Endothelial cell of hepatic sinusoid (primary cell): ENCODE results near the gene CD2BP2.

Source experiments
- in situ Hi-C: cut with HindIII; loops from 2 replicates; pipeline ENCODE4 v1.10.0; 2017; ENCODE audit warnings: low sequenced_read_pairs

The CD2BP2 gene

GRCh38 chr16:30365200-30365599 lies 10.1 kb upstream of the CD2BP2 start:
- in situ Hi-C loops, result no loop called here

GRCh38 chr16:30361180-30361579 lies 6.1 kb upstream of the CD2BP2 start:
- in situ Hi-C loops, result no loop called here

GRCh38 chr16:30359871-30360170 lies 4.7 kb upstream of the CD2BP2 start:
- in situ Hi-C loops, result no loop called here

DNA sequence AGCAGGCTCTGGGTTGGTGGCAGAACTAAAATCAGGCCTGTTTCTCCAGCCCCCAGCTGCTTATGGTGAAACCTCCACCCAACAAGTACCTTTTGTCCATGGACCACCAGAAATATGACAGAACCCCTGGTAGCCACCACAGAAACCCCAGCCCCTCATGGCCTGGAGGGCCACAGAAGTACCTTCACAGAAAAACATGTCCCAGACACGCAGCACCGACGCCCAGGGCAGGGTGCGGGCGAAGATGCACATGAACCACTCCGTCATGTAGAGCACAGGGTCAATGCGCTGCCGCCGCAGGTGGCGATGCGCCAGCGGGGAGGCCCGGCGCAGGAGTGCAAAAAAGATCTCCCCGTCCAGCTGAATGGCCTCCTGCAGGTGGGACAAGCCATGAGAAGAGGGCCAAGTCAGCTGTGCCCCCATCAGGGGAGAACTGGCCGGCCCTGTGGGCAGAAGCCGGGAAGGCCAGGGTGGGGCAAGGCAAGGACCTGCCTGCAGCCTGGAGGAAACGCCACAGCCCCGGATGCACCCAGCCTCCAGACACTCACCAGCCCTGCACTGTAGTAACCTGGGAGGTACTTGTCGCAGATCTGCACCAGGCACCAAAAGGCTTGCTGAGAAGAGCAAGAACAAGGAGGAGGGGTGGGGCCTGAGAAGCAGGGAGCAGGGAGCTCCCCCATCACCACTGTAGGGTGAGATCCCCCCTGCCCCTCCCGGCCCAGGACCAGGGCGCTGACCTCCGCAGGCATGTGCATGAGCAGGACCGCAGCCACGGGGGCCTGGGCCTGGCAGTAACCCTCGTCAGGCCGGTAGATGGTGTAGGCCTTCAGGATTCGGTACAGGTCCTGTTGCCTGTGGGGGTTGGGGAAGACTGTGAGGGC lies 4.1 kb upstream of the CD2BP2 start:
- in situ Hi-C loops, result no loop called here

DNA sequence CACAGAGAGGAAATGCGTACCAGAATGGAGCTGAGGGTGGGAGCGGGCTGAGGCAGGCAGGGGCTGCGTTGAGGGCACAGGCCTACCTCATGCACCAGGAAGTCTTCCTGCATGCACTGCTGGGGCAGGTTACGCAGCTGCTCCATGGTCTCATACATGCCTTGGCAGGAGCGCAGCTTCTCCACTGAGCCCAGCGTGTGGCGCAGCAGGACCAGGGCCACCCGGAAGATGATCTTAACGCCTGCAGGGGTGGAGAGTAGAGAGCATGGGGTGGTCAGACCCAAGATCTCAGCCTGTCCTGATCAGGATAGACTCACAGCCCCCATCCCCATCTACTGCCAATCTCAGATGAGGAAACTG lies 3.4 kb upstream of the CD2BP2 start:
- in situ Hi-C loops, result no loop called here

DNA sequence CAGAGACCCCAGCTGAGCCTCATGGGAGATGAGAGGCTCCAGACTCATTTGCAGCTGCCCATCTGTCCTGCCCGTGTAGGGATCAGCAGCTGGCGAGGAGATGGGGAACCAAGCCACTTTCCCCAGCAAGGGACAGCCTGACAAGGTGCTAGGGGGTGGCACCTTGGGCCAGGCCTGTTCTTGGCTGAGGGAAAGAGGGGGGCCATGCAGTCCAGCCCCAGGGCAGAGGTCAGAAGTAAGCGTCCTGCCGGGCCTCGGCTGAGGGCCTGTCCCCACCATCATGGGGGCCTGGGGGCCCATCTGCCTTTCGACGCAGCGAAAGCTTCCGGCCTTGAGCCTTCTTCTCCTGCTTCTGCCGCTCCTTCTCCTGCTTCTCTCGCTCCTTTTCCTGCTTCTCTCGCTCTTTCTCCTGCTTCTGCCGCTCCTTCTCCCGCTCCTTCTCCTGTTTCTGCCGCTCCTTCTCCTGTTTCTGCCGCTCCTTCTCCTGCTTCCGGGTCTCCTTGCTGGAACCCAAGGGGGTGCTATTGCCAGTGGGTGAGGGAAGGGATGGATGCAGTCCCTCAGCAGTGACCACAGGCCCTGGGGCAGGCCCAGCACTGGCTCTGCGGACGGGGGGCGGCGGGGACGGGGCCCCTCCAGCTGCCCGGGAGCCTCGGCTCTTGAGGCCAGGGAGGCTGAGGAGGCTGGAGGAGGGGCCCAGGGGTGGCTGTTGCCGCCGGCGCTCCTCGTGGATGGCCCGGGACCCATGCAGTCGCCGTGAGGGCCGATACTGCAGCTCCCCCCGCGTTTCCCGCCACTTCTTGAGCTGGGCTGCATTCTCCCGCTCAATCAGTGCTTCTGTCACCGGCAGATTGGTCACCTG lies 2.8 kb upstream of the CD2BP2 start:
- in situ Hi-C loops, result no loop called here

DNA sequence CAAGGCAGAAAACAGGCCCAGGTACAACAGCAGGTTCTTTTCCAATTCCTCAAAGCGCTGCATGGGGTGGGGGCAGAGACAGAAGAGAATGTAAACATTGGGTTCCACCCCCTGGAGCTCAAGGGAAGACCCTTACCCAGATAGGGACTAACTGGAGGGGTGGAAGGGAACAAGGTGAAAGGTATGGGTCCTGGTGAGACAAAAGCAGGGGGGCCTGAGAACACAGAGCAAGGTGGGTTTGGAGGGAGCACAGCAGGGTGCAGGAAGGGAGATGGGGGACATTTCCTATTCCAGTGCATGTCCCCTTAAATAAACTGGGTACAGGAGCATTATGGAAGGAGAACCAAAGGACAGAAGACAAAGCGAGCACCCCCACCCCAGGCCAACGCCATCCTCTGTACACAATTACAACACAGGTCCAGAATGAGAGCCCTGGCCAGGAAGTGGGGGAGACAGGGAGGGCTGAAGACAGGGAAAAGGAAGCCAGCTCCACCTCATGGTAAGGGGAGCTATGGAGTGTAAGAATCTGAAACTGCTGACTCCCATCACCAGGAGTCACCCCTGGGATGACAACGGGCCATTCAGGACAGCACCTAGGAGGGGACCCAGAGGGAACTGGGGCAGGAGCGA lies 2.1 kb upstream of the CD2BP2 start:
- in situ Hi-C loops, result no loop called here

GRCh38 chr16:30356401-30357084 lies 1.4 kb upstream of the CD2BP2 start:
- in situ Hi-C loops, result no loop called here

DNA sequence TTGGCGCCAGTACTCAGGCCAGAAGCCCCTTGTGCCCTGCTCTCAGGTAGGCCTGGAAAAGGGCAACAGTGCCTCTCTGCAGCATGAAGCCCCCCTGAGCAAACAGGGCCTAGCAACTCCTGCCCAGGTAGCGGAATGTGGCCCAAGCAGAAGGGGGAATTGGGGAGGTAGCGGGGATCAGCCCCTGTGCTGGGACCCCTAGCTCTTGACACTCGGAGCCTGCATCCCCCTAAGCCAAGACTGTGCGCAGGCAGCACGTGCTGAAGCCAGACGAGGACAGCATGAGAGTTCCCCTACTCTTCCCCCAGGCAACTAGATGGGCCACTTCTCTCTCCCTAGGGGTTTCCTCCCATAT lies 823 bp upstream of the CD2BP2 start:
- in situ Hi-C loops, result no loop called here

DNA sequence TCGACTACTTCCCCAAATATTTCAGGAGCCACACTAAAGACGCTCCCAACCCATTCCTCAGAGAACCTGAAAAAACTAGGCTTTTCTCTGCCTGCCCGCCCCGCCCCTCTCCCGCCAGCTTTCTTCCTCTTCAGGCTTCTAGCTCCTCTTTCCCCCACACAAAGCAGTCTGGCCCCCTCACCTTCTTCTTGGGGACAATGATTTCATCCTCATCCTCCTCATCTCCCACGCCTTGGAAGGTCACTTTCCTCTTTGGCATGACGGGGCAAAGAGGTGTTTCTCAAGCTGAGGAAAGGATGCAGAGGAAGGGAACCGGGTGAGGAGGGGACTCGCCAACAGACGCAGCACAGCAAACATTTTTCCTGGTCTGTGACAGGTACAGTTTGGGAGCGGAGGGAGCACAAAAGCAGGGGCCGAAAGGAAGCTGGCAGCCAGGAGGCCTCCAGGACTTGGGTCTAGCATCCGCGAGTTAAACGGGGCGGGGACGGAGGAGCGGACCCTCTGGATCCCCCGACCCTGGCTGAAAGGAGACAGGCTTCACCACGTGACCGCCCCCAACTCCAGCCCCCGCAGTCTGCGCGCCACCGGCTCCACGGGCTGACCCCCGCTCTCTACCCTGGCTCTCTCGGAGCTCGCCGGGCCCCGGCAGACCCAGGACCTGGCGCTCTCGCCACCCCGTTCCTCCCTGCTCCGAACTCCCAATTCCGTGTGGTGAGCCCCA lies 525 bp downstream of the CD2BP2 start:
- in situ Hi-C loops, result no loop called here

DNA sequence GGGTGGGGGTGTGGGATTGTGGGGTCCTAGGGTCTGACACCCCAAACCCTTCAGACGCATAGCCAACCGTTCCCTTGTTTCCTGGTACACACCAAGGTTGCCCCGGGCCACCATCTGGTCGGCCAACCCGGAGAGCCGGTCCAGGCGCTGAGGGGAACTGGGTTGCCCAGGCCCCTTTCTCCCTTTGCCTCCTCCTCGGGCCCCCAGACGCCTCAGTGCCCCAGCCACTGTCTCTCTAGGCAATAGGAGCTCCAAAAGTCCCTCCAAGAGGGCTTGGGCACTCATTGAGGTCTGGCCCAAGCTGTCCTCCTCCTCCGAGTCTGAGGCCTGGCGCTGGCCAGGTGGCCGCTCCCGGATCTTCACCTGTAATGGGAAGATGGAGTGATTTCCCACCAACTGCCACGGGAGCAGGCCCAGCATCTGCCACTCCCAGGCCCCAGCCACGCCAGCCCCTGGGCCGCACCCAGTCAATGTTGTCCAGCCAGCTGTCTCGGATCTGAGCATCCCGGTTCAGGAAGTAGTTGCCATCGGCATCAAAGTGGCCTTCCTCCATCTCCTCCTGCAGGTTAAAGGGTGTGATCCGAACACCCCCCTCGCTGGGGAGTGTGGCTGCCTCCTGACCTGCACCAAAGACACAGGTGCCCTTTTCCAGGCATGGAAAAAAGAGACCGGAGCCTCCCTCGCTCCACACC lies 1.5 kb downstream of the CD2BP2 start:
- in situ Hi-C loops, result no loop called here

GRCh38 chr16:30352488-30353401 lies 2.4 kb downstream of the CD2BP2 start:
- in situ Hi-C loops, result no loop called here

DNA sequence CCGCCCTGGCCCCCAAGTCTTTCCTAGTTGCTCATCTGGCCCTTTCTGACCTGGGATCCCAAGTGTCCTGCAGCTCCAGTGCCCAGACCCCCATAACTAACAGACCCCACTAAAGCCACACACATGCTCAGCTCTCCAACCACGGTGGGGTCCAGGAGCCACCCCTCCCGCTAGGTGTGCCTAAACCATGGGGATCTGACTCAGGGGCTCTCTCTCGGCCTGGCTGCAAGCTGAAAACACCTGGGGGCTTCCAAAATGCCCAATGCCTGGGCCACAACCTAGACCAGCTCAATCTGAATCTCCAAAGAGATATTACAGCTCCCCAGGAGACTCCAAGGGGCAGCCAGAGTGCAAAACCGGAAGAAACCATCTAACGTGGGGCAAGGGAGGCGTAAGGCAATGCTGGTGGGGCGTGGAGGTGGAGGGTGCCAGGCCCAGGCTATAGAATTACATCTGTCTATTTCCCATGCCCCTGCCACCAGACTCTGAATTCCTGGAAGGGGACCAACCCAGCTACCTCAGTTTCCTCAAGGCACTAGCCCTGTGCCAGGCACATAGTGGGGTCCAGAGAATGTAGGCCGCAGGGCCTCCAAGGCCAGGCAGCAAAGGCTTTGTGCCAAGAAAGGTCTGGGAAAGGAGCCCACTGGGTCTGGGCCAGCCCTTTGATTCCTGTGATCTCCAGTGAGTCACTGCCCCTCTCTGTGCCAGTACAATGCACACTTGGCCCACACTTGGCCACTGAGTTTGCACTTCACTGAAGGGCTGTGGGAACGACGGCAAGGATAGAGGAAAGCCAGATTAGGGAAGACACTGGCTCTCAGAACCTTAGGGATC lies 3.3 kb downstream of the CD2BP2 start:
- in situ Hi-C loops, result no loop called here

- in situ Hi-C loops, result no loop called here
Measured at GRCh38 chr16:30351001-30351441, 4.1 kb downstream of the CD2BP2 start.

DNA sequence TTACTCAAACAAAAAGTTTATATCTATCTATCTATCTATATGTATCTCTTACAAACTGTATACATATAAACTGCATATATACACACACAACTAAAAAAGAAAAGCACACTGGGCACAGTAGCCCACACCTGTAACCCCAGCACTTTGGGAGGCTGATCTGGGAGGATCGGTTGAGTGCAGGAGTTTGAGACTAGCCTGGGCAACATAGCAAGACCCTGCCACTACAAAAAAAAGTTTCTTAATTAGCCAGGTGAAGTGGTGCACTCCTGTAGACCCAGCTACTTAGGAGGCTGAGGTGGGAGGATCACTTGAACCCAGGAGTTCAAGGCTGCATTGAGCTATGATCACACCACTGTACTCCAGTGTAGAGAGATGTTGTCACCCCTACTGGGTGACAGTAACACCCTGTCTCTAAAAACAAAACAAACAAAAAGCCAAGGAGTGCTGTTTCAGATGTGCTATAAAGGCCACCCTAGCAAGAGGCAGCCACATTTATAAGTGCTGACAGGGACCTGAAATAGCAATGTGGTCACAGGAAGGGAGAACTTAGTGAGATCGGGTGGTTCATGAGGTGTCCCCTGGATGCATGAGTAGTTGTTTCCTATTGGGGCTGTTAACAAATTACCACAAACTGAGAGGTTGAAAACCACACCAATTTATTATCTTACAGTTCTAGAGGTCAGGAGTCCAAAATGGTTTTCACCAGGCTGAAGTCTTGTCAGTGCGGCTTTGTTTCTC lies 4.8 kb downstream of the CD2BP2 start:
- in situ Hi-C loops, result no loop called here

DNA sequence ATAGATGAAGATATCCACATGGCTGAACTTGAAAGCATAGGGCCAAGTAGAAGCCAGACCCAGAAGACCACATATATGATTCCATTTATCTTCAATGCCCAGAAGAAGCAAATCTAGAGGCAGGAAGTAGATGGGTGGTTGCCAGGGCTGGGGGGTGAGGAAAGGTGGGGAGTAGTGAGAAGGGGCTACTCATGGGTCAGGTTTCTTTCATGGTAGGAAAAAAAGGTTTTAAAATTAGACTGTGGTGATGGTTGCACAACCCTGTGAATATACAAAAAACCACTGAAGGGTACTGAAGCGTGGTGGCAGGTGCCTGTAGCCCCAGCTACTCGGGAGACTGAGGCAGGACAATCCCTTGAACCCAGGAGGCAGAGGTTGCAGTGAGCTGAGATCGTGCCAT lies 5.4 kb downstream of the CD2BP2 start:
- in situ Hi-C loops, result no loop called here

DNA sequence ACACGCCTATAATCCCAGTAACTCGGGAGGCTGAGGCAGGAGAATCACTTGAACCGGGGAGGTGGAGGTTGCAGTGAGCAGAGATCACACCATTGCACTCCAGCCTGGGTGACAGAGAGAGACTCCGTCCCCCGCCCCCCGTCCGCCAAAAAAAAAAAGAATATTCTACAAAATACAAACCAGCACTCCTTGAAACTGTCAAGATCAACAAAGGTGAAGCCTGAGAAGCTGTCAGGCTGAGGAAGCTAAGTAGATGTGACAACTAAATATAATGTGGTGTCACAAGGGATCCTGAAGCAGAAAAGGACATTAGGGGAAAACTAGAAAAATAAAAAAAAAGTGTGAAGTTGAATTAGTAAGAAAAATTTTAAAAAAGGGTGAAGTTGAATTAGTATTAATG lies 6.2 kb downstream of the CD2BP2 start:
- in situ Hi-C loops, result no loop called here
